ENCODE results near the gene GRK1.
"Not testable (repeated sequence)": the region's sequence is repeated elsewhere in the genome, so short reads cannot be mapped to it uniquely, and the experiment has no call there.

Gene GRK1

DNA sequence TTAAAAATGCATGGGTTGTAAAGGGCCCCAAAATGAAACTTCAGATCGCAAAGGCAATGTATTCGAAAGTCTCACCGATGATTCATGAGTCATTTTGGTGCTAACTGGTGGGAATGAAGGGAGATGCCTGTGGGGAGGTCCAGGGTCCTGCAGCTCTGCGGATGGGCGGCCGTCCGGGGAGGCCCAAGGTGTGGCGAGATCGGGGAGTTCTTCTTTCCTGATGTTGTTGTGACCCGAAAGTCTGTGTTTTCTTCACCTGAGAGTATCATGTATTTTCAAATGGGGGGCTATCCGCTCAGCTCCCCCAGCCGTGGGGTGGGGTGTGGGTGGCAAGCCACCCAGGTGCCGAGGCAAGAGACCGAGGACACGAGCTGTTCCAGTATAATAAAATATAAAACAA lies 46.0 kb upstream of the GRK1 start:
- H3K4me1 ChIP-seq (ENCODE audit: insufficient read depth, poor library complexity, severe bottlenecking) = no peaks in the 10 kb centered on the region
- H3K36me3 ChIP-seq (ENCODE audit: low read depth) = peaks cover 52% of the 10 kb centered on the region
- no peak overlapping the region for H3K27ac ChIP-seq (ENCODE audit: poor library complexity, severe bottlenecking)
- no peak for ATAC-seq (ENCODE audit: low read depth)
- H3K4me3 ChIP-seq (ENCODE audit: severe bottlenecking) = no peak overlapping the region
- DNase-seq (ENCODE audit: low spot score) = peak; percentile 20
- H3K27me3 ChIP-seq (ENCODE audit: insufficient read depth, poor library complexity, severe bottlenecking) = no peaks in the 10 kb centered on the region
- no peaks in the 10 kb centered on the region for H3K9me3 ChIP-seq (ENCODE audit: severe bottlenecking)
- TF ChIP-seq, protein P1, sequence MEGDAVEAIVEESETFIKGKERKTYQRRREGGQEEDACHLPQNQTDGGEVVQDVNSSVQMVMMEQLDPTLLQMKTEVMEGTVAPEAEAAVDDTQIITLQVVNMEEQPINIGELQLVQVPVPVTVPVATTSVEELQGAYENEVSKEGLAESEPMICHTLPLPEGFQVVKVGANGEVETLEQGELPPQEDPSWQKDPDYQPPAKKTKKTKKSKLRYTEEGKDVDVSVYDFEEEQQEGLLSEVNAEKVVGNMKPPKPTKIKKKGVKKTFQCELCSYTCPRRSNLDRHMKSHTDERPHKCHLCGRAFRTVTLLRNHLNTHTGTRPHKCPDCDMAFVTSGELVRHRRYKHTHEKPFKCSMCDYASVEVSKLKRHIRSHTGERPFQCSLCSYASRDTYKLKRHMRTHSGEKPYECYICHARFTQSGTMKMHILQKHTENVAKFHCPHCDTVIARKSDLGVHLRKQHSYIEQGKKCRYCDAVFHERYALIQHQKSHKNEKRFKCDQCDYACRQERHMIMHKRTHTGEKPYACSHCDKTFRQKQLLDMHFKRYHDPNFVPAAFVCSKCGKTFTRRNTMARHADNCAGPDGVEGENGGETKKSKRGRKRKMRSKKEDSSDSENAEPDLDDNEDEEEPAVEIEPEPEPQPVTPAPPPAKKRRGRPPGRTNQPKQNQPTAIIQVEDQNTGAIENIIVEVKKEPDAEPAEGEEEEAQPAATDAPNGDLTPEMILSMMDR (IDR thresholded peaks at IDR 0.05; ENCODE audit: poor library complexity, severe bottlenecking) = no peak

DNA sequence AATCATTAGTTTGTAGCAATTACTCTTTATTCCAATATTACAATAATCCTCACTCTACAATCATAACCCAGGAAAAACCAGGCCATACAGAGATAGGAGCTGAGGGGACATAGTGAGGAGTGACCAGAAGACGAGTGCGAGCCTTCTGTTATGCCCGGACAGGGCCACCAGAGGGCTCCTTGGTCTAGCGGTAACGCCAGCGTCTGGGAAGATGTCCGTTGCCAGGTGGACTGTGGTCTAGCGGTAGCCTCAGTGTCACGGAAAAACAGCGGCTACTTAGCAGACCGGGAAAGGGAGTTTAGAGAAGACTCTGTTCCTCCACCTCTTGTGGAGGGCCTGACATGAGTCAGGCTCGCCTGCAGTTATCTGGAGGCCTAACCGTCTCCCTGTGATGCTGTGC lies 45.5 kb upstream of the GRK1 start:
- H3K4me3 ChIP-seq (ENCODE audit: severe bottlenecking); H3K27me3 ChIP-seq (ENCODE audit: insufficient read depth, poor library complexity, severe bottlenecking); ATAC-seq (ENCODE audit: low read depth); H3K4me1 ChIP-seq (ENCODE audit: insufficient read depth, poor library complexity, severe bottlenecking); H3K27ac ChIP-seq (ENCODE audit: poor library complexity, severe bottlenecking); H3K9me3 ChIP-seq (ENCODE audit: severe bottlenecking): not testable (repeated sequence)
- H3K36me3 ChIP-seq (ENCODE audit: low read depth) = peaks cover 51% of the 10 kb centered on the region
- DNase-seq (ENCODE audit: low spot score) = peak; percentile 27
- TF ChIP-seq, protein P1 (IDR thresholded peaks at IDR 0.05; ENCODE audit: poor library complexity, severe bottlenecking) = peak; percentile 28

DNA sequence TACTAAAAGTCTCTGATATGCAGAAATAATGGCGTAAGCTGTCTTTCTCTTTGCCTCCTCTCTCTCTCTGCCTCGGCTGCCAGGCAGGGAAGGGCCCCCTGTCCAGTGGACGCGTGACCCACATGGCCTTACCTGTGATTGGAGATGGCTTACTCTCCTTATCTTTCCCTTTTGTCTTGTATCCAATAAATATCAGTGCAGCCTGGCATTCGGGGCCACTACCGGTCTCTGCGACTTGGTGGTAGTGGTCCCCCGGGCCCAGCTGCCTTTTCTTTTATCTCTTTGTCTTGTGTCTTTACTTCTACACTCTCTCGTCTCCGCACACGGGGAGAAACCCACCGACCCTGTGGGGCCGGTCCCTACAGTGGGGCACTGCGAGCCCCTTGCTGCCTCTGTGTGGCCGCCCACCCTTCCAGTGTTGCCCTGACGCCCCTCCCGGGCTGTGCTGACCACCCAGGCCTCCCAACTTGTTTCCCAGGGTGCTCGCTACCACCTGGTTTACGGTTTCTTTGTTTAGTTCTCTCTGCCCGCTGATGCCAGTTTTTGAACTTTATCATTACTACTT lies 45.0 kb upstream of the GRK1 start:
- H3K27me3 ChIP-seq (ENCODE audit: insufficient read depth, poor library complexity, severe bottlenecking); H3K4me1 ChIP-seq (ENCODE audit: insufficient read depth, poor library complexity, severe bottlenecking); H3K9me3 ChIP-seq (ENCODE audit: severe bottlenecking); H3K27ac ChIP-seq (ENCODE audit: poor library complexity, severe bottlenecking); H3K4me3 ChIP-seq (ENCODE audit: severe bottlenecking); ATAC-seq (ENCODE audit: low read depth): not testable (repeated sequence)
- peaks cover 51% of the 10 kb centered on the region for H3K36me3 ChIP-seq (ENCODE audit: low read depth)
- DNase-seq (ENCODE audit: low spot score) = peak; percentile 47

DNA sequence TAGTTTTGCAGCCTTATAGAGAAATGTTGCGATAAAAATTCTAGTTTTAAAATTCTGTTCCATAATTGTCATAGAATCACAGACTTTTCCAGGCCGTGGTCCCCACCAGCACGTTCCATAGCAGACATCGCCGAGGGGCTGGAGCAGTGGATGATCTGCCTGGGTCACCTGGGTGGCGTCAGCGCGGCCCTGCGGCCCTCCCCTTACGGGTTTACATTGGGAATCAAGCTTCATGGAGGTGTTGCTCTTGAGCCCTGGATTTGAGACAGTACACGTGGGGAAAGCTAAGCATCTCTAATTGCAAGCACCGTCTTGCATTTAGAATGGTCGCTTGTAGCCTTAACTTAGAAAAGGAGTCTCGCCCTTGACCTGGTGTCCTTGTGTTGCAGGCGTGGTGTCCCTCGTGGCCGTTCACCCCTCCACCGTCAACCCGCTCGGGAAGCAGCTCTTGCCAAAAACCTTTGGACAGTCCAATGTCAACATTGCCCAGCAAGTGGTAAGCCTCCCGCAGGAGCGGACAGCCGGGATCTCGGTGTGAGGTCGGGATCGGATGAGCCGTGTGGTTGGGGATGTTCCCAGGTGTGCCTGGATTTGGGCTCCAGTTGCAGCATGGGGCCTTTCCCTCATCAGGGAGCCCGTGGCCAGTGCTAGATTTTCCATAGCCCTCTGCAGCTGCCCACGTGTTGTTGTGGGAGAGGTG lies 44.1 kb upstream of the GRK1 start:
- peaks cover 52% of the 10 kb centered on the region for H3K36me3 ChIP-seq (ENCODE audit: low read depth)
- ATAC-seq (ENCODE audit: low read depth) (no peak), DNase-seq (ENCODE audit: low spot score) (peak; percentile 33)
- no peak overlapping the region for H3K27ac ChIP-seq (ENCODE audit: poor library complexity, severe bottlenecking)
- H3K27me3 ChIP-seq (ENCODE audit: insufficient read depth, poor library complexity, severe bottlenecking) = no peaks in the 10 kb centered on the region
- H3K4me3 ChIP-seq (ENCODE audit: severe bottlenecking) = no peak overlapping the region
- H3K4me1 ChIP-seq (ENCODE audit: insufficient read depth, poor library complexity, severe bottlenecking) = no peaks in the 10 kb centered on the region
- TF ChIP-seq, protein P1 (IDR thresholded peaks at IDR 0.05; ENCODE audit: poor library complexity, severe bottlenecking) = no peak
- H3K9me3 ChIP-seq (ENCODE audit: severe bottlenecking) = no peaks in the 10 kb centered on the region

DNA sequence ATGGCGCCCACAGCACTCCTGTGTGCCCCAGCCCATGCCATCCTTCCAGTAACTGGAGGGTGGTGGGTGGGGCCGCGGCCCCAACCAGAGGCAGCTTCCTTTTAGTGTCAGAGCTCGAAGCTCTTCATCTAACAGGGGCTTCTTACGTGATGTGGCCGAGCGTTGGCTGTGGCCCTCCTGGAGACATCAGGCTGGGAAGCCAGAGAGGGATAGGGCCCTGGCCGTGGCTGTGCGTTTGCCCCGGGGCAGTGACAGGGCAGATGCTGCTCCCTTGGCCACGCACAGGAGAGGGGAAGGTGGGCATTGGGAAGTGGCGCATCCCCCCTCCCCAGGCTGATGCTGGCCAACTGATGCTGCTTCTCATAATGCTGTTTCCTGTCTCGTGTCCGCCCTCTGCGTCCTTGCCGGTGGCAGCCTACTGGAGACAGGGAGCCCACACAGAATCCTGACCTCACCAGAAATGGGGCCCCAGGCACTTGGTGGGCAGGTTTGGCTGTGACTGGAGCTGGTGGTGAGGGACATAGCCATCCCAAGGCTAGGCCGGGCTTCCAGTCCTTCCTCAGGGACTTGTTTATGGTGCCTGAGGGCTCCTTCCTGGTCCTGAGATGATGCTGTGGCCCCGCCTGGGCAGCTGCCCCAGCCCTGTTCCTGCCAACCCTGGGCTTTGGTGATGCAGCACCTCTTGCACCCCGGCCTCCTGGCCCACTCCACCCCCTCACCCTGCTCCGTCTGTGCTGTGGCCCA lies 43.4 kb upstream of the GRK1 start:
- DNase-seq (ENCODE audit: low spot score) (peak; percentile 38), ATAC-seq (ENCODE audit: low read depth) (no peak)
- TF ChIP-seq, protein P1 (IDR thresholded peaks at IDR 0.05; ENCODE audit: poor library complexity, severe bottlenecking) = no peak
- Histone ChIP-seq H3K36me3 (ENCODE audit: low read depth) (peaks cover 49% of the 10 kb centered on the region), H3K9me3 (ENCODE audit: severe bottlenecking) (no peaks in the 10 kb centered on the region), H3K4me1 (ENCODE audit: insufficient read depth, poor library complexity, severe bottlenecking) (no peaks in the 10 kb centered on the region), H3K27me3 (ENCODE audit: insufficient read depth, poor library complexity, severe bottlenecking) (no peaks in the 10 kb centered on the region), H3K4me3 (ENCODE audit: severe bottlenecking) (no peak overlapping the region), H3K27ac (ENCODE audit: poor library complexity, severe bottlenecking) (no peak overlapping the region)

All from RWPE2 (cell line).